SK-N-SH treated with all-trans-retinoic acid at 6 μM for 48 hours (cell line): ENCODE measurements around the gene PHF21B.

Experiments used
- ATAC-seq: fragments of 200-7000 bp; cut with Tn5 transposase; 3 replicates; pipeline ENCODE4 v1.9.1; 2020; ENCODE audit warnings: mild to moderate bottlenecking, moderate library complexity
- BACH2 ChIP-seq: fragments of 250-450 bp; sonication (Bioruptor Pico); IDR thresholded peaks from 2 replicates; pipeline ENCODE4 v1.9.0; 2021; ENCODE audit warnings: mild to moderate bottlenecking, borderline replicate concordance
- CSDC2 ChIP-seq: fragments of 250-450 bp; sonication (Bioruptor Pico); IDR thresholded peaks from 2 replicates; pipeline ENCODE4 v1.5.0; 2020; ENCODE audit warnings: mild to moderate bottlenecking, moderate library complexity
- CSRNP3 ChIP-seq: fragments of 250-450 bp; sonication (Bioruptor Pico); IDR thresholded peaks from 2 replicates; pipeline ENCODE4 v1.5.1; 2021; ENCODE audit warnings: mild to moderate bottlenecking, moderate library complexity
- ESRRG ChIP-seq: fragments of 250-450 bp; sonication (Bioruptor Pico); IDR thresholded peaks from 2 replicates; pipeline ENCODE4 v1.6.1; 2021; ENCODE audit warnings: mild to moderate bottlenecking
- GLIS3 ChIP-seq: fragments of 250-450 bp; sonication (Bioruptor Pico); IDR thresholded peaks from 2 replicates; pipeline ENCODE4 v1.5.0; 2020; ENCODE audit warnings: mild to moderate bottlenecking, moderate library complexity
- ISL1 ChIP-seq: fragments of 250-450 bp; sonication (Bioruptor Pico); IDR thresholded peaks from 2 replicates; pipeline ENCODE4 v2.1.2; 2022; ENCODE audit warnings: mild to moderate bottlenecking, moderate library complexity
- POU6F1 ChIP-seq: fragments of 250-450 bp; sonication (Bioruptor Pico); IDR thresholded peaks from 2 replicates; pipeline ENCODE4 v1.8.0; 2021; ENCODE audit warnings: low read depth, mild to moderate bottlenecking, moderate library complexity, borderline replicate concordance
- PPARA ChIP-seq: fragments of 250-450 bp; sonication (Bioruptor Pico); IDR thresholded peaks from 2 replicates; pipeline ENCODE4 v1.5.0; 2020; ENCODE audit warnings: mild to moderate bottlenecking, borderline replicate concordance
- RARB ChIP-seq: fragments of 250-450 bp; sonication (Bioruptor Pico); IDR thresholded peaks from 2 replicates; pipeline ENCODE4 v1.8.0; 2021; ENCODE audit warnings: mild to moderate bottlenecking, moderate library complexity
- SNAI2 ChIP-seq: fragments of 250-450 bp; sonication (Bioruptor Pico); IDR thresholded peaks from 2 replicates; pipeline ENCODE4 v1.5.0; 2020; ENCODE audit warnings: mild to moderate bottlenecking, moderate library complexity
- TCF4 ChIP-seq: fragments of 250-450 bp; sonication (Bioruptor Pico); IDR thresholded peaks from 2 replicates; pipeline ENCODE4 v1.8.0; 2021; ENCODE audit warnings: mild to moderate bottlenecking, moderate library complexity, borderline replicate concordance
- TOX ChIP-seq: fragments of 250-450 bp; sonication (Bioruptor Pico); IDR thresholded peaks from 2 replicates; pipeline ENCODE4 v1.8.0; 2021; ENCODE audit warnings: mild to moderate bottlenecking, moderate library complexity, borderline replicate concordance
- TSHZ2 ChIP-seq: fragments of 250-450 bp; sonication (Bioruptor Pico); IDR thresholded peaks from 2 replicates; pipeline ENCODE4 v1.5.0; 2020; ENCODE audit warnings: mild to moderate bottlenecking, moderate library complexity
- ZFP3 ChIP-seq: fragments of 250-450 bp; sonication (Bioruptor Pico); IDR thresholded peaks from 2 replicates; pipeline ENCODE4 v1.5.0; 2020; ENCODE audit warnings: mild to moderate bottlenecking, moderate library complexity
- ZFP30 ChIP-seq: fragments of 450-650 bp; formaldehyde crosslinking; IDR thresholded peaks from 2 replicates; pipeline ENCODE4 v1.5.0; 2022; ENCODE audit warnings: mild to moderate bottlenecking, moderate library complexity
- ZNF70 ChIP-seq: fragments of 450-650 bp; formaldehyde crosslinking; IDR thresholded peaks from 2 replicates; pipeline ENCODE4 v1.5.0; 2020; ENCODE audit warnings: mild to moderate bottlenecking, moderate library complexity
- ZNF8 ChIP-seq: fragments of 450-650 bp; formaldehyde crosslinking; IDR thresholded peaks from 2 replicates; pipeline ENCODE4 v1.5.0; 2020; ENCODE audit warnings: mild to moderate bottlenecking, moderate library complexity
- TF ChIP-seq, protein P1 (sequence below): fragments of 250-450 bp; sonication (Bioruptor Pico); IDR thresholded peaks from 2 replicates; pipeline ENCODE4 v1.5.1; 2020; ENCODE audit warnings: low read depth, mild to moderate bottlenecking, moderate library complexity

The PHF21B gene

DNA sequence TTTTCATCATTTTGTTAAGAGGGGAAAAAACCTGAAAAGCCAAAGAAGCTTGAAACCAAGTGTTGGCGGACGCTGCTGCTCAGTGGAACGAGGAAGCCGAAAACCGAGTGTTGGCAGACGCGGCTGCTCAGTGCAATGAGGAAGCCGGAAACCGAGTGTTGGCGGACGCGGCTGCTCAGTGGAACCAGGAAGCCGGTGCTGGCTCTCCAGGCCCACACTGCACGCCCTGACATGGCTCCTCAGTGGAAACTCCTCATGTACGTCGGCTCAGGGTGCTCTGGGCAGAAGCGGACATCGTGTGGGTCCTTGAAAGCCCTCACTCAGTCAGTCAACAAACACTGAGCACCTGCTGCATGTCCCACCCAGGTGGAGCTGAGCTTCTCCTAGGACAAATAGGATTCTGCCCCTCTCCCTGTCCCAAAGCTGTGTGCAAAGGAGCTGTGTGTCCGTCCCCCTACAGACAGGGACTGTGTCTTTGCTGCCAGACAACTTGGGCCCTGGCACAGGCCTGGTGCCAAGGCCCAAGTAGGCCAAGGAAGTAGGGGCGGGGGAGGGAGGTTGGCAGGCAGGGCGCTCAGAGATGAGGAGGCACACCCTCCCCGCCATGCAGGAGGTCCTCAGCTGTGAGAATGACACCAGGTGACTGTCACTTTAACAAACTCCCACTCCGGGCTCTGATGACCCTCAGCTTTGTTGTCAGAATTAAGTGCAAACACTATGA lies 37.3 kb downstream of the PHF21B start (continued):
- TF ChIP-seq CSRNP3: no peak

GRCh38 chr22:44971651-44972362 lies 38.0 kb downstream of the PHF21B start:
- TF ChIP-seq TCF4 (CRISPR knock-in tag) (no peak), CSDC2 (CRISPR knock-in tag) (no peak), PPARA (CRISPR knock-in tag) (no peak), ESRRG (CRISPR knock-in tag) (no peak), POU6F1 (no peak), RARB (no peak), GLIS3 (CRISPR knock-in tag) (no peak), ZNF70 (CRISPR knock-in tag) (no peak), ZNF8 (CRISPR knock-in tag) (no peak), TOX (no peak), TSHZ2 (CRISPR knock-in tag) (no peak), BACH2 (CRISPR knock-in tag) (no peak), SNAI2 (CRISPR knock-in tag) (no peak), ZFP3 (CRISPR knock-in tag) (no peak)
- TF ChIP-seq, protein P1, sequence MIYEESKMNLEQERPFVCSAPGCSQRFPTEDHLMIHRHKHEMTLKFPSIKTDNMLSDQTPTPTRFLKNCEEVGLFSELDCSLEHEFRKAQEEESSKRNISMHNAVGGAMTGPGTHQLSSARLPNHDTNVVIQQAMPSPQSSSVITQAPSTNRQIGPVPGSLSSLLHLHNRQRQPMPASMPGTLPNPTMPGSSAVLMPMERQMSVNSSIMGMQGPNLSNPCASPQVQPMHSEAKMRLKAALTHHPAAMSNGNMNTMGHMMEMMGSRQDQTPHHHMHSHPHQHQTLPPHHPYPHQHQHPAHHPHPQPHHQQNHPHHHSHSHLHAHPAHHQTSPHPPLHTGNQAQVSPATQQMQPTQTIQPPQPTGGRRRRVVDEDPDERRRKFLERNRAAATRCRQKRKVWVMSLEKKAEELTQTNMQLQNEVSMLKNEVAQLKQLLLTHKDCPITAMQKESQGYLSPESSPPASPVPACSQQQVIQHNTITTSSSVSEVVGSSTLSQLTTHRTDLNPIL (CRISPR knock-in tag): no peak
- ATAC-seq: no peak

DNA sequence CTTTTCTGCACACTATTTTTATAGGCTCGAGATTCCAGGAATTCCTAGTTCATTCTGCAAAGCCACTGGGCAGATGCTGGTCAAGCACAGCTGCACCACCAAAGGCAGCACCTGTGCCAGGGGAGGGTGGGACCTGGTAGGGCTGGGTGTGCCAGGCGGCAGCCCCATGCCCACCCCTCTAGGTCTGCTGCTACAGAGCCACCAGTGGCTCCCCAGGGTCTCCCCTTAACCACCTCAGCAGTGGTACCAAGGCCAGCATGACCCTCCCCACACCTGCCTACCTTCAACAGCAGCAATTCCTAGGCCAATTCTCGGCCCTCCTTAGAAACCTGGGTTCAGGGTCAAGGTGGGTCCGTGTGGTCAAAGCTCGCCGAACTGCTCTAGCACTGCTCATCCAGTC lies 39.5 kb downstream of the PHF21B start:
- ATAC-seq: no peak

More for the DNA sequence above, 39.5 kb downstream of the PHF21B start:
- no peak for TF ChIP-seq ZFP30 (CRISPR knock-in tag)
- no peak for TF ChIP-seq POU6F1
- TF ChIP-seq ISL1 (CRISPR knock-in tag): no peak
- TF ChIP-seq TSHZ2 (CRISPR knock-in tag): no peak
- TF ChIP-seq, all 23 proteins: peak for 0
